ENCODE data around the gene MRPL55. TPM values are rescaled to one million over a fixed set of nuclear protein-coding genes. Genes with fewer than 3 reads are reported as not detected.

The MRPL55 gene
- total and polyA plus RNA-seq, 2 experiments from 2014 or later = 92.4 to 172 TPM

DNA sequence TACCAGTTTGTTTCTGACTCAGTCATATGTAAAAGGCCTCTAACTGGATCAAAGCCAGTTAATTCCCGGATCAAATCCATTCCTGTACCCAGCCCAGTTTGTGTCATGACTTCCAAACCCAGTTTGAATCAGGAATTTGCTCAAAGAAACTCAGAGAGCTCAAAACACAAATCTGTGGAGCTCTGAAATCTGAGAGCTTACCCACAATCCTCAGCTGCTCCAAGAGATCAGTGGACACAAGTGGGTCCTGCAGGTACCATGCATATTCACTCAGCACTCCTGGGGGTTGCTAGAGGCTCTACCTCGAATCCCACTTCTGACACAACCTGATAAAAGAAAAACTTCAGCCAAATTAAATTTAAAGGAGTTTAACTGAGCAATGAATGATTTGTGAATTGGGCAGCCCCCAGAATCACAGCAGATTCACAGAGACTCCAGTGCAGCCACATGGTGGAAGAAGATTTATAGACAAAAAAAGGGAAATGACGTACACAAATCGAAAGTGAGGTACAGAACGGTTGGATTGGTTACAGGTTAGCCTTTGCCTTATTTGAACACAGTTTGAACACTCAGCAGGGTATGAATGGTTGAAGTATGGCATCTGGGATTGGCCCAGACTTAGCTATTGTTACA lies 11.9 kb upstream of the MRPL55 start (continued):
- TF ChIP-seq NANOG (IDR thresholded peaks at IDR 0.05; ENCODE audit: borderline replicate concordance) (no peak), ZNF331 (CRISPR knock-in tag; IDR thresholded peaks at IDR 0.05; ENCODE audit: low read depth) (no peak), ETS1 (IDR thresholded peaks at IDR 0.05) (no peak), EZH2 (IDR thresholded peaks at IDR 0.05; ENCODE audit: low read depth, unreplicated experiment) (no peak), ZNF114 (CRISPR knock-in tag; IDR thresholded peaks at IDR 0.05) (no peak), POLR2AphosphoS5 (IDR thresholded peaks at IDR 0.05; ENCODE audit: low read depth) (no peak), JUNB (IDR thresholded peaks at IDR 0.05; ENCODE audit: unreplicated experiment) (no peak), CREB1 (CRISPR knock-in tag; IDR thresholded peaks at IDR 0.05; ENCODE audit: low read depth) (no peak)

DNA sequence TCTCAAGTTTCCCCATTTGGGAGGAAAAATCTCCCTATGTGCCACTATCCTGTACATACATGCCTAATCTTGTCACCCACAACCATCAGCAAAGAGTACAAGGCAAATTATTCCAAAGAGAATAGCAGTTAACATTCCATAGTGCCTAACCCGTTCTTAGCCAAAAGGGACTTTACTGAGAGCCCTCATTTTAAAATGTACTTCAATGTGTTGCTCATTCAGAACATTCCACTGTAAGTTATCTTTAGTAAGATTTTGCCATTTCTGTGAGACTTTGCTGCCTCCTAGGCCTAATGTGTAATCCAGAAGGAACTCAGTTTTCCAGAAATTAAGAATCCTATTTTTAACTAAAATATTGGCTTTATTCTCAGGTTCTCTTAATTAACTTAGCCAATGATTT lies 11.3 kb upstream of the MRPL55 start:
- DNase-seq (ENCODE audit: low spot score) (no peak), ATAC-seq (no peak)
- Histone ChIP-seq H2AFZ (no peak overlapping the region), H3K4me2 (no peak overlapping the region), H4K20me1 (replicated peaks; ENCODE audit: insufficient read depth) (no peaks in the 10 kb centered on the region), H3F3A (replicated peaks; ENCODE audit: low read depth) (no peaks in the 10 kb centered on the region), H3K4me3 (no peak overlapping the region), H3K27ac (ENCODE audit: low read depth) (no peak overlapping the region), H3K4me1 (ENCODE audit: insufficient read depth) (no peaks in the 10 kb centered on the region), H3K79me2 (replicated peaks; ENCODE audit: insufficient read depth) (no peaks in the 10 kb centered on the region), H3K36me3 (ENCODE audit: insufficient read depth) (no peaks in the 10 kb centered on the region), H3K9me2 (ENCODE audit: insufficient read depth) (no peaks in the 10 kb centered on the region), H3K27me3 (ENCODE audit: insufficient read depth) (peaks cover 24% of the 10 kb centered on the region; the same call in 1 of the 2 replicates)
- Mint-ChIP-seq H3K27me3 (ENCODE audit: insufficient read depth, low read depth, poor library complexity) (peaks cover 10% of the 10 kb centered on the region), H3K9me3 (peaks cover 46% of the 10 kb centered on the region), H3K27ac (no peak overlapping the region), H3K36me3 (ENCODE audit: low read depth) (peaks cover 9% of the 10 kb centered on the region; the same call in 2 of the 3 replicates), H3K4me3 (no peak overlapping the region), H3K4me1 (no peaks in the 10 kb centered on the region)
- TF ChIP-seq EZH2 (IDR thresholded peaks at IDR 0.05; ENCODE audit: low read depth, unreplicated experiment) (no peak), ZNF331 (CRISPR knock-in tag; IDR thresholded peaks at IDR 0.05; ENCODE audit: low read depth) (no peak), EZH2phosphoT487 (IDR thresholded peaks at IDR 0.05; ENCODE audit: unreplicated experiment) (no peak), REST (IDR thresholded peaks at IDR 0.05; ENCODE audit: unreplicated experiment) (no peak), CTCF (conservative IDR thresholded peaks at IDR 0.05; ENCODE audit: low read depth in 2 of 2) (no peak)
- TF ChIP-seq, protein P1, sequence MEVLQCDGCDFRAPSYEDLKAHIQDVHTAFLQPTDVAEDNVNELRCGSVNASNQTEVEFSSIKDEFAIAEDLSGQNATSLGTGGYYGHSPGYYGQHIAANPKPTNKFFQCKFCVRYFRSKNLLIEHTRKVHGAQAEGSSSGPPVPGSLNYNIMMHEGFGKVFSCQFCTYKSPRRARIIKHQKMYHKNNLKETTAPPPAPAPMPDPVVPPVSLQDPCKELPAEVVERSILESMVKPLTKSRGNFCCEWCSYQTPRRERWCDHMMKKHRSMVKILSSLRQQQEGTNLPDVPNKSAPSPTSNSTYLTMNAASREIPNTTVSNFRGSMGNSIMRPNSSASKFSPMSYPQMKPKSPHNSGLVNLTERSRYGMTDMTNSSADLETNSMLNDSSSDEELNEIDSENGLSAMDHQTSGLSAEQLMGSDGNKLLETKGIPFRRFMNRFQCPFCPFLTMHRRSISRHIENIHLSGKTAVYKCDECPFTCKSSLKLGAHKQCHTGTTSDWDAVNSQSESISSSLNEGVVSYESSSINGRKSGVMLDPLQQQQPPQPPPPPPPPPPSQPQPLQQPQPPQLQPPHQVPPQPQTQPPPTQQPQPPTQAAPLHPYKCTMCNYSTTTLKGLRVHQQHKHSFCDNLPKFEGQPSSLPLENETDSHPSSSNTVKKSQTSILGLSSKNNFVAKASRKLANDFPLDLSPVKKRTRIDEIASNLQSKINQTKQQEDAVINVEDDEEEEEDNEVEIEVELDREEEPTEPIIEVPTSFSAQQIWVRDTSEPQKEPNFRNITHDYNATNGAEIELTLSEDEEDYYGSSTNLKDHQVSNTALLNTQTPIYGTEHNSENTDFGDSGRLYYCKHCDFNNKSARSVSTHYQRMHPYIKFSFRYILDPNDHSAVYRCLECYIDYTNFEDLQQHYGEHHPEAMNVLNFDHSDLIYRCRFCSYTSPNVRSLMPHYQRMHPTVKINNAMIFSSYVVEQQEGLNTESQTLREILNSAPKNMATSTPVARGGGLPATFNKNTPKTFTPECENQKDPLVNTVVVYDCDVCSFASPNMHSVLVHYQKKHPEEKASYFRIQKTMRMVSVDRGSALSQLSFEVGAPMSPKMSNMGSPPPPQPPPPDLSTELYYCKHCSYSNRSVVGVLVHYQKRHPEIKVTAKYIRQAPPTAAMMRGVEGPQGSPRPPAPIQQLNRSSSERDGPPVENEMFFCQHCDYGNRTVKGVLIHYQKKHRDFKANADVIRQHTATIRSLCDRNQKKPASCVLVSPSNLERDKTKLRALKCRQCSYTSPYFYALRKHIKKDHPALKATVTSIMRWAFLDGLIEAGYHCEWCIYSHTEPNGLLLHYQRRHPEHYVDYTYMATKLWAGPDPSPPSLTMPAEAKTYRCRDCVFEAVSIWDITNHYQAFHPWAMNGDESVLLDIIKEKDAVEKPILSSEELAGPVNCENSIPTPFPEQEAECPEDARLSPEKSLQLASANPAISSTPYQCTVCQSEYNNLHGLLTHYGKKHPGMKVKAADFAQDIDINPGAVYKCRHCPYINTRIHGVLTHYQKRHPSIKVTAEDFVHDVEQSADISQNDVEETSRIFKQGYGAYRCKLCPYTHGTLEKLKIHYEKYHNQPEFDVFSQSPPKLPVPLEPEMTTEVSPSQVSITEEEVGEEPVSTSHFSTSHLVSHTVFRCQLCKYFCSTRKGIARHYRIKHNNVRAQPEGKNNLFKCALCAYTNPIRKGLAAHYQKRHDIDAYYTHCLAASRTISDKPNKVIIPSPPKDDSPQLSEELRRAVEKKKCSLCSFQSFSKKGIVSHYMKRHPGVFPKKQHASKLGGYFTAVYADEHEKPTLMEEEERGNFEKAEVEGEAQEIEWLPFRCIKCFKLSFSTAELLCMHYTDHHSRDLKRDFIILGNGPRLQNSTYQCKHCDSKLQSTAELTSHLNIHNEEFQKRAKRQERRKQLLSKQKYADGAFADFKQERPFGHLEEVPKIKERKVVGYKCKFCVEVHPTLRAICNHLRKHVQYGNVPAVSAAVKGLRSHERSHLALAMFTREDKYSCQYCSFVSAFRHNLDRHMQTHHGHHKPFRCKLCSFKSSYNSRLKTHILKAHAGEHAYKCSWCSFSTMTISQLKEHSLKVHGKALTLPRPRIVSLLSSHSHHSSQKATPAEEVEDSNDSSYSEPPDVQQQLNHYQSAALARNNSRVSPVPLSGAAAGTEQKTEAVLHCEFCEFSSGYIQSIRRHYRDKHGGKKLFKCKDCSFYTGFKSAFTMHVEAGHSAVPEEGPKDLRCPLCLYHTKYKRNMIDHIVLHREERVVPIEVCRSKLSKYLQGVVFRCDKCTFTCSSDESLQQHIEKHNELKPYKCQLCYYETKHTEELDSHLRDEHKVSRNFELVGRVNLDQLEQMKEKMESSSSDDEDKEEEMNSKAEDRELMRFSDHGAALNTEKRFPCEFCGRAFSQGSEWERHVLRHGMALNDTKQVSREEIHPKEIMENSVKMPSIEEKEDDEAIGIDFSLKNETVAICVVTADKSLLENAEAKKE (CRISPR knock-in tag; IDR thresholded peaks at IDR 0.05) = no peak

Data from GM23338 (cell line).